AG10803 (cell line): Measurements from ENCODE around the gene SAMD14.
A peak's percentile ranks its signal among the peaks of the same experiment; 100 is the strongest.

Source experiments
- DNase-seq: peaks from one replicate; pipeline ENCODE4 v3.0.0; 2010; ENCODE audit warnings: low read depth
- H3K4me3 ChIP-seq: 2 replicates; pipeline ENCODE4 v1.5.1; 2011; ENCODE audit warnings: mild to moderate bottlenecking, low read length, control low read depth
- CTCF ChIP-seq: conservative IDR thresholded peaks from 2 replicates; pipeline ENCODE4 v1.5.1; 2011; ENCODE audit warnings: mild to moderate bottlenecking, low read length, control low read depth, inconsistent platforms

The SAMD14 gene

GRCh38 chr17:50136096-50136687 lies 6.2 kb upstream of the SAMD14 start:
- TF ChIP-seq CTCF: no peak

GRCh38 chr17:50135316-50136095 lies 5.5 kb upstream of the SAMD14 start:
- no peak for TF ChIP-seq CTCF
- DNase-seq: no peak
- no peak overlapping the region for H3K4me3 ChIP-seq

More at GRCh38 chr17:50136096-50136687, 6.2 kb upstream of the SAMD14 start:
- no peak for DNase-seq
- no peak overlapping the region for H3K4me3 ChIP-seq

GRCh38 chr17:50134206-50135110 lies 4.5 kb upstream of the SAMD14 start:
- H3K4me3 ChIP-seq: no peak overlapping the region
- DNase-seq: no peak
- peak; percentile 23; the same call in 1 of the 2 replicates for TF ChIP-seq CTCF

GRCh38 chr17:50133769-50134099 lies 3.8 kb upstream of the SAMD14 start:
- no peak for DNase-seq
- H3K4me3 ChIP-seq: no peak overlapping the region
- TF ChIP-seq CTCF: no peak

- no peak for TF ChIP-seq CTCF
- H3K4me3 ChIP-seq: no peak overlapping the region
- DNase-seq: peak; percentile 66
These were observed 3.2 kb upstream of the SAMD14 start for GRCh38 chr17:50133028-50133768.

GRCh38 chr17:50132104-50132794 lies 2.3 kb upstream of the SAMD14 start:
- no peak for DNase-seq
- no peak for TF ChIP-seq CTCF
- H3K4me3 ChIP-seq: no peak overlapping the region
